Posterior vena cava (tissue), 2 donors: Measurements from ENCODE around the gene ERBB4. TPM values are rescaled to one million over a fixed set of nuclear protein-coding genes. Genes with fewer than 3 reads are reported as not detected.

Source experiments
- DNase-seq: peaks from one replicate; pipeline ENCODE4 v3.0.0-alpha.2; 2020; ENCODE audit warnings: low spot score
- intact Hi-C, 2 donors: fragments of 100-400 bp; cut with DNase I; formaldehyde crosslinking; loops; one replicate each; pipeline versions ENCODE4 v1.14.1 to v1.14.2; 2022 to 2023
- total RNA-seq, 2 donors: library from RNA; stranded (reverse); fragmentation: NEBNext Ultra II Directional; extraction: Animal tissue kit (Norgen Biotek cat#: 25700); gene quantifications; one replicate each; pipeline ENCODE4 v1.2.1, GENCODE V29; 2021
- donor health status: DM: yes; HTN: yes; CAD: no.
- donor health status: DM: yes; HTN: yes; CAD: no.

ERBB4 gene
- total RNA-seq, 2 donors from 2014 or later, result 3.2 to 7.6 TPM

GRCh38 chr2:212387146-212387545, 151.5 kb downstream of the ERBB4 start:
- intact Hi-C loops, result no loop called here
- no peak for DNase-seq

- no peak for DNase-seq
- intact Hi-C loops, result no loop called here
Measured at GRCh38 chr2:212385241-212385640, 153.4 kb downstream of the ERBB4 start.

- intact Hi-C loops, result no loop called here
Measured at GRCh38 chr2:212384027-212384426, 154.6 kb downstream of the ERBB4 start.

GRCh38 chr2:212381428-212382102, 157.0 kb downstream of the ERBB4 start:
- intact Hi-C loops, result no loop called here

More at GRCh38 chr2:212384027-212384426, 154.6 kb downstream of the ERBB4 start:
- no peak for DNase-seq

GRCh38 chr2:212379103-212379502, 159.5 kb downstream of the ERBB4 start:
- intact Hi-C loops, result no loop called here
- DNase-seq, result no peak

More at GRCh38 chr2:212381428-212382102, 157.0 kb downstream of the ERBB4 start:
- DNase-seq, result no peak

GRCh38 chr2:212367431-212367830, 171.2 kb downstream of the ERBB4 start:
- no peak for DNase-seq
- intact Hi-C loops, result no loop called here

GRCh38 chr2:212364112-212364985, 174.3 kb downstream of the ERBB4 start:
- DNase-seq, result no peak
- intact Hi-C loops, result no loop called here

- DNase-seq, result no peak
- intact Hi-C loops, result no loop called here
Measured at GRCh38 chr2:212361174-212361756, 177.3 kb downstream of the ERBB4 start.

GRCh38 chr2:212360068-212360460, 178.5 kb downstream of the ERBB4 start:
- DNase-seq, result no peak
- intact Hi-C loops, result no loop called here

GRCh38 chr2:212359425-212360067, 179.1 kb downstream of the ERBB4 start:
- intact Hi-C loops, result no loop called here
- DNase-seq, result no peak

- DNase-seq, result no peak
- intact Hi-C loops, result no loop called here
Measured at GRCh38 chr2:212357606-212358005, 181.0 kb downstream of the ERBB4 start.

- intact Hi-C loops, result no loop called here
- no peak for DNase-seq
Measured at GRCh38 chr2:212354382-212354781, 184.2 kb downstream of the ERBB4 start.

- intact Hi-C loops, result no loop called here
Measured at GRCh38 chr2:212348501-212348900, 190.1 kb downstream of the ERBB4 start.

GRCh38 chr2:212346865-212347264, 191.7 kb downstream of the ERBB4 start:
- intact Hi-C loops, result no loop called here

More at GRCh38 chr2:212348501-212348900, 190.1 kb downstream of the ERBB4 start:
- DNase-seq, result no peak

GRCh38 chr2:212345966-212346365, 192.6 kb downstream of the ERBB4 start:
- intact Hi-C loops, result no loop called here
- DNase-seq, result no peak

More at GRCh38 chr2:212346865-212347264, 191.7 kb downstream of the ERBB4 start:
- no peak for DNase-seq

- intact Hi-C loops, result no loop called here
- no peak for DNase-seq
Measured at GRCh38 chr2:212344131-212344530, 194.5 kb downstream of the ERBB4 start.

GRCh38 chr2:212343167-212343566, 195.4 kb downstream of the ERBB4 start:
- DNase-seq, result no peak
- intact Hi-C loops, result no loop called here

GRCh38 chr2:212337486-212338343, 200.9 kb downstream of the ERBB4 start:
- intact Hi-C loops, result no loop called here

GRCh38 chr2:212337036-212337435, 201.6 kb downstream of the ERBB4 start:
- intact Hi-C loops, result no loop called here
- DNase-seq, result no peak

More at GRCh38 chr2:212337486-212338343, 200.9 kb downstream of the ERBB4 start:
- no peak for DNase-seq
